SU-DHL-6 (cell line): ENCODE data around the gene SPDYA.

ENCODE experiments used
- H2AFZ ChIP-seq: fragments of 200-600 bp; sonication (generic); 2 replicates; pipeline ENCODE4 v1.6.1; 2014; ENCODE audit warnings: low read depth, mild to moderate bottlenecking, moderate library complexity, mixed read lengths, antibody characterized with exemption, low read length; ENCODE audit not compliant: severe bottlenecking
- H3F3A ChIP-seq: fragments of 200-600 bp; shearing (Covaris generic); 2 replicates; pipeline ENCODE4 v1.6.0; 2016; ENCODE audit warnings: antibody characterized with exemption, mild to moderate bottlenecking; ENCODE audit not compliant: insufficient read depth
- H3K27ac ChIP-seq: fragments of 200-600 bp; sonication (generic); 2 replicates; pipeline ENCODE4 v1.5.1; 2016; ENCODE audit warnings: low read depth, mild to moderate bottlenecking, low read length, moderate library complexity, mixed read lengths
- H3K27me3 ChIP-seq: fragments of 200-600 bp; sonication (generic), shearing (Covaris generic); 2 replicates; pipeline ENCODE4 v1.6.0; 2014; ENCODE audit warnings: mild to moderate bottlenecking, low read length
- H3K36me3 ChIP-seq: fragments of 200-600 bp; sonication (generic); 2 replicates; pipeline ENCODE4 v1.6.1; 2014; ENCODE audit warnings: mild to moderate bottlenecking, low read length, mixed read lengths
- H3K4me2 ChIP-seq: fragments of 300-600, 200-600 bp; shearing (Covaris generic), sonication (generic); 2 replicates; pipeline ENCODE4 v1.6.0; 2014; ENCODE audit warnings: low read length, low read depth, mild to moderate bottlenecking; ENCODE audit not compliant: poor library complexity, severe bottlenecking
- H3K4me3 ChIP-seq: fragments of 200-600 bp; sonication (generic); 2 replicates; pipeline ENCODE4 v1.5.1; 2014; ENCODE audit warnings: antibody characterized with exemption, low read length, mild to moderate bottlenecking, mixed read lengths; ENCODE audit not compliant: insufficient read depth, poor library complexity, severe bottlenecking
- H3K79me2 ChIP-seq: fragments of 200-600 bp; sonication (generic); 2 replicates; pipeline ENCODE4 v1.6.1; 2014; ENCODE audit warnings: mild to moderate bottlenecking, low read length, moderate library complexity; ENCODE audit not compliant: insufficient read depth
- H3K9ac ChIP-seq: fragments of 200-600 bp; sonication (generic); 2 replicates; pipeline ENCODE4 v1.7.0; 2014; ENCODE audit warnings: mild to moderate bottlenecking, low read length
- H3K9me2 ChIP-seq: fragments of 200-600 bp; sonication (generic); replicated peaks from 2 replicates; pipeline ENCODE4 v1.6.1; 2014; ENCODE audit warnings: low read length; ENCODE audit not compliant: insufficient read depth
- H3K9me3 ChIP-seq: fragments of 200-600 bp; sonication (generic); 2 replicates; pipeline ENCODE4 v1.6.1; 2014; ENCODE audit warnings: low read length, mixed read lengths; ENCODE audit not compliant: insufficient read depth
- H4K20me1 ChIP-seq: fragments of 200-600 bp; sonication (generic); 2 replicates; pipeline ENCODE4 v1.6.1; 2014; ENCODE audit warnings: low read depth, mild to moderate bottlenecking, antibody characterized with exemption, low read length, moderate library complexity, mixed read lengths
- CTCF ChIP-seq: fragments of 200-600 bp; sonication (generic); IDR thresholded peaks from one replicate; pipeline ENCODE4 v1.5.1; 2017; ENCODE audit warnings: antibody characterized with exemption, mild to moderate bottlenecking, low read length, moderate library complexity; ENCODE audit not compliant: insufficient read depth, poor library complexity, severe bottlenecking
- EZH2phosphoT487 ChIP-seq: fragments of 200-600 bp; sonication (generic), shearing (Covaris generic); conservative IDR thresholded peaks from 2 replicates; pipeline ENCODE4 v1.6.1; 2018; ENCODE audit warnings: mild to moderate bottlenecking, antibody characterized with exemption, low read length, moderate library complexity, mixed read lengths

SPDYA gene

GRCh38 chr2:28809927-28810326 lies 707 bp upstream of the SPDYA start:
- Histone ChIP-seq H3K36me3 (no peaks in the 10 kb centered on the region), H3K9me2 (no peaks in the 10 kb centered on the region), H3F3A (0 out of 2 replicates have a peak, but pooled peaks cover 3% of the 10 kb centered on the region), H3K4me2 (no peak overlapping the region), H3K4me3 (no peak overlapping the region), H3K79me2 (no peaks in the 10 kb centered on the region), H2AFZ (no peak overlapping the region), H3K9ac (no peak overlapping the region), H3K27me3 (no peaks in the 10 kb centered on the region), H4K20me1 (no peaks in the 10 kb centered on the region), H3K9me3 (no peaks in the 10 kb centered on the region), H3K27ac (no peak overlapping the region)
- no peak for TF ChIP-seq EZH2phosphoT487
- TF ChIP-seq CTCF: no peak

- H3K36me3 ChIP-seq: no peaks in the 10 kb centered on the region
- TF ChIP-seq EZH2phosphoT487 (no peak), CTCF (no peak)
- H3K9me3 ChIP-seq: no peaks in the 10 kb centered on the region
Measured at GRCh38 chr2:28818053-28818452, 7.4 kb downstream of the SPDYA start.

DNA sequence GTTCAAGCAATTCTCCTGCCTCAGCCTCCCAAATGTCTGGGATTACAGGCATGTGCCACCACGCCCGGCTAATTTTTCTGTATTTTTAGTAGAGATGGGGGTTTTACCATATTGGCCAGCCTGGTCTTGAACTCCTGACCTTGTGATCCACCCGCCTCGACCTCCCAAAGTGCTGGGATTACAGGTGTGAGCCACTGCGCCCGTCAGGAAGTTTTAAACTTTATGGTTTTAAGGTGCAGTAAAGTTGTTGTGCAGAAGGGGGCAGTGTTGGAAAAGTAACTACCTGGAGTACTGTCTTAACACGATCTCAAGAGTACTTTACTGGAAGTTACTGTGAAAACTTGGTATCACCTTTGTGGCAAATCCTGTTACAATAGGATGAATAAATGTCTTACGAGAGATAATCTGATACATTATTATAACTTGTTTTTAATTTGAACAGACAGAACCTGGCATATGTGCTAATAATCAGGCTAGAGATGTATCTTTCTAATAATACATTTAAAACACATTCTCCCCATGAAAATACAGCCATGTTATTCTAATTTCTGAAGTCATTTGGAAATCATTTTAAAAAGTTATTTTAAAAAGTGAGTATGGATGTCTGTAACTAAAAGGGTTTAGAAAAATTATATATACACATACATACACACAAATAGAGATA lies 10.8 kb downstream of the SPDYA start:
- Histone ChIP-seq H3K9me2 (no peaks in the 10 kb centered on the region), H3K27ac (no peak overlapping the region), H3K9me3 (no peaks in the 10 kb centered on the region), H3F3A (0 out of 2 replicates have a peak, but pooled peaks cover 3% of the 10 kb centered on the region), H3K36me3 (no peaks in the 10 kb centered on the region), H3K4me3 (no peak overlapping the region), H4K20me1 (no peaks in the 10 kb centered on the region; the same call in 1 of the 2 replicates), H3K79me2 (no peaks in the 10 kb centered on the region), H3K4me2 (no peak overlapping the region), H2AFZ (no peak overlapping the region), H3K27me3 (no peaks in the 10 kb centered on the region), H3K9ac (no peak overlapping the region)
- peak; percentile 31 for TF ChIP-seq CTCF
- TF ChIP-seq EZH2phosphoT487: no peak

More at GRCh38 chr2:28818053-28818452, 7.4 kb downstream of the SPDYA start:
- Histone ChIP-seq H3K9me2 (no peaks in the 10 kb centered on the region), H3K4me3 (no peak overlapping the region), H4K20me1 (no peaks in the 10 kb centered on the region; the same call in 1 of the 2 replicates), H3K79me2 (no peaks in the 10 kb centered on the region), H3K27me3 (no peaks in the 10 kb centered on the region), H3K4me2 (no peak overlapping the region), H2AFZ (no peak overlapping the region), H3K27ac (no peak overlapping the region), H3K9ac (no peak overlapping the region), H3F3A (0 out of 2 replicates have a peak, but pooled peaks cover 3% of the 10 kb centered on the region)
